GM11168 (cell line): ENCODE results near the gene PPP1R17.

Experiments
- in situ Hi-C: fragments of 300-500 bp; cut with MboI; formaldehyde crosslinking; loops from one replicate; pipeline ENCODE4 v1.12.0; 2022; ENCODE audit warnings: low sequenced_read_pairs; ENCODE audit not compliant: unreplicated experiment

The PPP1R17 gene

GRCh38 chr7:31687024-31687748, at the start of gene PPP1R17:
TSS of gene PPP1R17 (plus strand) at chr7:31687215. CDS start at chr7:31692442, 5,227 bp downstream.
- in situ Hi-C loops, result no loop called here

GRCh38 chr7:31640381-31640780, 46.6 kb upstream of the PPP1R17 start:
- in situ Hi-C loops, result no loop called here

- in situ Hi-C loops, result no loop called here
These were observed 44.3 kb upstream of the PPP1R17 start for GRCh38 chr7:31642681-31643115.

- in situ Hi-C loops, result no loop called here
These were observed 40.1 kb upstream of the PPP1R17 start for GRCh38 chr7:31646942-31647341.

GRCh38 chr7:31647511-31647910, 39.5 kb upstream of the PPP1R17 start:
- in situ Hi-C loops, result no loop called here

- in situ Hi-C loops, result no loop called here
These were observed 38.7 kb upstream of the PPP1R17 start for GRCh38 chr7:31648288-31648687.

- in situ Hi-C loops, result no loop called here
These were observed 38.1 kb upstream of the PPP1R17 start for GRCh38 chr7:31648880-31649279.

GRCh38 chr7:31651234-31652062, 35.6 kb upstream of the PPP1R17 start:
- in situ Hi-C loops, result no loop called here

- in situ Hi-C loops, result no loop called here
These were observed 35.0 kb upstream of the PPP1R17 start for GRCh38 chr7:31652063-31652326.

GRCh38 chr7:31663072-31663471, 23.9 kb upstream of the PPP1R17 start:
- in situ Hi-C loops, result no loop called here

GRCh38 chr7:31664890-31665289, 22.1 kb upstream of the PPP1R17 start:
- in situ Hi-C loops, result no loop called here

GRCh38 chr7:31665546-31665945, 21.5 kb upstream of the PPP1R17 start:
- in situ Hi-C loops, result no loop called here

- in situ Hi-C loops, result no loop called here
These were observed 17.6 kb upstream of the PPP1R17 start for GRCh38 chr7:31669461-31669860.

GRCh38 chr7:31679574-31680305, 7.3 kb upstream of the PPP1R17 start:
- in situ Hi-C loops, result no loop called here

- in situ Hi-C loops, result no loop called here
These were observed 3.4 kb upstream of the PPP1R17 start for GRCh38 chr7:31683445-31684225.

GRCh38 chr7:31688372-31688771, 1.4 kb downstream of the PPP1R17 start:
- in situ Hi-C loops, result no loop called here

GRCh38 chr7:31688996-31689395, 2.0 kb downstream of the PPP1R17 start:
- in situ Hi-C loops, result no loop called here

- in situ Hi-C loops, result no loop called here
These were observed 3.9 kb downstream of the PPP1R17 start for GRCh38 chr7:31690935-31691334.

- in situ Hi-C loops, result no loop called here
These were observed 5.4 kb downstream of the PPP1R17 start for GRCh38 chr7:31692451-31692850.

GRCh38 chr7:31692871-31693270, 5.9 kb downstream of the PPP1R17 start:
- in situ Hi-C loops, result no loop called here
